Lung (tissue), 12 donors: ENCODE data around the gene MT4. TPM values are rescaled to one million over a fixed set of nuclear protein-coding genes. Genes with fewer than 3 reads are reported as not detected.
A peak's percentile ranks its signal among the peaks of the same experiment; 100 is the strongest.

Source experiments
- ATAC-seq: fragments of 200-7000 bp; cut with Tn5 transposase; one replicate; pipeline ENCODE4 v1.9.1; 2020; ENCODE audit warnings: moderate number of reproducible peaks; ENCODE audit not compliant: insufficient read depth, low FRiP score
- DNase-seq, 3 donors: peaks; one replicate each; pipeline ENCODE4 v3.0.0-alpha.2; 2013 to 2017
- H3K27ac ChIP-seq, 2 donors: one replicate each; pipeline ENCODE4 v1.5.1; 2013; ENCODE audit warnings: mild to moderate bottlenecking in 2 of 2, moderate library complexity in 2 of 2, control low read depth in 1 of 2, inconsistent platforms in 1 of 2, low read depth in 1 of 2, low read length in 1 of 2
- H3K27me3 ChIP-seq, 3 donors: one replicate each; pipeline ENCODE4 v1.5.1; 2013; ENCODE audit warnings: low read length in 2 of 3; ENCODE audit not compliant: control insufficient read depth in 3 of 3, insufficient read depth in 3 of 3
- H3K36me3 ChIP-seq, 4 donors: one replicate each; pipeline ENCODE4 v1.5.1; 2013; ENCODE audit warnings: low read length in 4 of 4, mild to moderate bottlenecking in 1 of 4, moderate library complexity in 1 of 4; ENCODE audit not compliant: control insufficient read depth in 4 of 4, insufficient read depth in 4 of 4
- H3K4me1 ChIP-seq, 5 donors: one replicate each; pipeline ENCODE4 v1.5.1; 2013; ENCODE audit warnings: low read length in 5 of 5, mild to moderate bottlenecking in 2 of 5, moderate library complexity in 1 of 5; ENCODE audit not compliant: control insufficient read depth in 5 of 5, insufficient read depth in 5 of 5
- H3K4me3 ChIP-seq: one replicate; pipeline ENCODE4 v1.5.1; 2013; ENCODE audit warnings: mild to moderate bottlenecking, control low read depth, moderate library complexity
- H3K9ac ChIP-seq, 2 donors: one replicate each; pipeline ENCODE4 v1.5.1; 2013; ENCODE audit warnings: low read length in 2 of 2, control low read depth in 1 of 2; ENCODE audit not compliant: insufficient read depth in 1 of 2
- H3K9me3 ChIP-seq, 4 donors: one replicate each; pipeline ENCODE4 v1.5.1; 2013; ENCODE audit warnings: low read length in 3 of 4, mild to moderate bottlenecking in 1 of 4, moderate library complexity in 1 of 4; ENCODE audit not compliant: control insufficient read depth in 4 of 4, insufficient read depth in 3 of 4
- WGBS, 2 donors: extraction: QIAGEN DNeasy Blood & Tissue Kit; methylation state at CpG; one replicate each; pipeline ENCODE4 v1.1.7; 2013; 5-methylcytosine and 5-hydroxymethylcytosine counted together
- polyA plus RNA-seq, 2 donors: library from polyadenylated mRNA; stranded (reverse); fragments of 200-250 nt; gene quantifications; one replicate each; pipeline ENCODE4 v1.2.1, GENCODE V29; 2013
- total RNA-seq, 2 donors: library from RNA; depleted of rRNA in 1 of 2; stranded (reverse); fragments of >200 nt in 1 of 2; gene quantifications; one replicate each; pipeline ENCODE4 v1.2.1, GENCODE V29; 2014 to 2021
- TF ChIP-seq, protein P1 (sequence below): IDR thresholded peaks from 2 replicates; pipeline ENCODE4 v1.5.1; 2012; ENCODE audit warnings: mild to moderate bottlenecking; ENCODE audit errors: control extremely low read depth, extremely low read depth
- donor health status: control.
- donor health status: control.
- donor health status: Bipolar disorder and iron deficiency.
- donor health status: healthy.
- donor health status: DM: yes; HTN: yes; CAD: no.

The MT4 gene
- total and polyA plus RNA-seq, 4 donors = not detected

DNA sequence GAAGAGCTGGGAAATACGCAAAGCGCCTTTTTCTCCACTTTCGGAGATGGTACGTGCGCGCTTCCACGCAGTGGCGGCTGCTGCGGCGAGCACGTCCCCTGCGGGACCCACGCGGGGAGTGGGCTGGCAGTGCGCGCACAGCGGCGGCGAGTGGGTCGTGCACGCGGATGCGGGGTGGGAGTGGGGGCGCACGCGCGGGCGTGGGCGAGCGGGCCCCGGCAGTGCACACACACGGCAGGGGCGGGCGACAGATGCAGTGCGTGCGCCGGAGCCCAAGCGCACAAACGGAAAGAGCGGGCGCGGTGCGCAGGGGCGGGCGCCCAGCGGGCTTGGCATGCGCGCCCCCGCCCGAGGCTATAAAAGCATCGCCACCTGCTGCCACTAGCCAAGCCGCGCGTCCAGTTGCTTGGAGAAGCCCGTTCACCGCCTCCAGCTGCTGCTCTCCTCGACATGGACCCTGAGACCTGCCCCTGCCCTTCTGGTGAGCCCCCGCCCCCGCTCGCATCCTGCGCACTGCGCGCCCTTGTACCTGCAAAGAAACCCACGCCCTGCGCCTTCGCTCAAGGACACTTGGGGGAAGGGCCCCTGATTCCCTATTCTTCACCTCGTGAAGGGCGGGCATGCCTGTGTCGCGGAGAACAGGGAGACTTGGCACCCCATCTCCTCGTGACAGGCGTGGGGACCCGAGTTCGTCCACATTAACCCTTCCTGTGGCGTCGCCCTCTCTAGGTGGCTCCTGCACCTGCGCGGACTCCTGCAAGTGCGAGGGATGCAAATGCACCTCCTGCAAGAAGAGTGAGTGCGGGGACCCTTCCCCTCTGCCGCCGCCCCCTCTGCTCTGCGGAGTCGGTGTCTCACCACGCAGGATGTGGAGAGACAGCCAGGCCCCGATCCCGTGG, 24.5 kb downstream of the MT4 start, which contains the start of gene MT3:
Gene MT3, plus strand, starts transcription at position 388 of the 899 bp plus-strand sequence. Its CDS starts 63 bp downstream, at position 451.
- ATAC-seq = no peak
- H3K4me3 ChIP-seq = no peak within 1 kb of the TSS
- H3K36me3 ChIP-seq = no peaks in the 10 kb centered on the region
- peaks cover 5 to 48% (median 29%) of the 10 kb centered on the region in 3 donors for H3K27me3 ChIP-seq
- WGBS, 2 donors = 5% methylated on average over 79 to 87 of the region's 87 CpGs
- H3K9ac ChIP-seq = no peak within 1 kb of the TSS
- no peaks in the 10 kb centered on the region for H3K9me3 ChIP-seq
- TF ChIP-seq, protein P1, sequence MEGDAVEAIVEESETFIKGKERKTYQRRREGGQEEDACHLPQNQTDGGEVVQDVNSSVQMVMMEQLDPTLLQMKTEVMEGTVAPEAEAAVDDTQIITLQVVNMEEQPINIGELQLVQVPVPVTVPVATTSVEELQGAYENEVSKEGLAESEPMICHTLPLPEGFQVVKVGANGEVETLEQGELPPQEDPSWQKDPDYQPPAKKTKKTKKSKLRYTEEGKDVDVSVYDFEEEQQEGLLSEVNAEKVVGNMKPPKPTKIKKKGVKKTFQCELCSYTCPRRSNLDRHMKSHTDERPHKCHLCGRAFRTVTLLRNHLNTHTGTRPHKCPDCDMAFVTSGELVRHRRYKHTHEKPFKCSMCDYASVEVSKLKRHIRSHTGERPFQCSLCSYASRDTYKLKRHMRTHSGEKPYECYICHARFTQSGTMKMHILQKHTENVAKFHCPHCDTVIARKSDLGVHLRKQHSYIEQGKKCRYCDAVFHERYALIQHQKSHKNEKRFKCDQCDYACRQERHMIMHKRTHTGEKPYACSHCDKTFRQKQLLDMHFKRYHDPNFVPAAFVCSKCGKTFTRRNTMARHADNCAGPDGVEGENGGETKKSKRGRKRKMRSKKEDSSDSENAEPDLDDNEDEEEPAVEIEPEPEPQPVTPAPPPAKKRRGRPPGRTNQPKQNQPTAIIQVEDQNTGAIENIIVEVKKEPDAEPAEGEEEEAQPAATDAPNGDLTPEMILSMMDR = no peak
- DNase-seq = peak in 1 of 3 donors; percentile 13
- H3K4me1 ChIP-seq = peaks cover 0 to 7% (median 0%) of the 10 kb centered on the region in 5 donors
- H3K27ac ChIP-seq = no peak within 1 kb of the TSS

DNA sequence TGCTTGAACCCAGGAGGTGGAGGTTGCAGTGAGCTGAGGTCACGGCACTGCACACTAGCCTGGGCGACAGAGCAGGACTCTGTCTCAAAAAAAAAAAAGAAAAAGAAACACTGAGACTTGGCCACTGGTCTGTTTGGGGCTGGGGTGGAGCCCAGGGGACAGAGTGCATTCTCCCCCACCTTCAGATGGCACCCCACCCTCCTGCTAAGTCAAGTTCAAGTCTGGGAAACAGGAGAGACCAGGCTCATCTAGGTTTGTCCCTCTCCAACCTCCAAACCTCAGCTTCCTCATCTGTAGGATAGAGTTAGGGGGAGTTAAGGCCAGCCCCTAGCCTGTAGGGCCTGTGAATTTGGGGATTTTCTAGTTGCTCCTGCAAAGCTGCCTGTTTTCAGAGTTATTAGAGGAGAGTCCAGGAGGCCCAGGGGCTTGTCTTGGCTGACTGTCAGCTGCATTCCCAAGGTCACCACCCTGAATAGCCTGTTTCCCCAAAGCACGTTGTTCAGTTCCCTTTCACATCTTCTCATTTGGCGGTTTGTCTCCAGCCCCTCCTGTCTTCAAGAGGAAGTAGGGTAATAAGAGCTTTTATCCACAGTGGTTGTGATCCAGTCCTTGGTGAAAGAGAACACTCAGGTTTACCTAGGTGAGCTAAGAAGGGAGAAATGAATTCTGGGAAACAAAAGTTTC, 26.6 kb downstream of the MT4 start:
- no peak overlapping the region for H3K27ac ChIP-seq
- 42 to 54% methylated on average over 4 of the region's 4 CpGs for WGBS, 2 donors

DNA sequence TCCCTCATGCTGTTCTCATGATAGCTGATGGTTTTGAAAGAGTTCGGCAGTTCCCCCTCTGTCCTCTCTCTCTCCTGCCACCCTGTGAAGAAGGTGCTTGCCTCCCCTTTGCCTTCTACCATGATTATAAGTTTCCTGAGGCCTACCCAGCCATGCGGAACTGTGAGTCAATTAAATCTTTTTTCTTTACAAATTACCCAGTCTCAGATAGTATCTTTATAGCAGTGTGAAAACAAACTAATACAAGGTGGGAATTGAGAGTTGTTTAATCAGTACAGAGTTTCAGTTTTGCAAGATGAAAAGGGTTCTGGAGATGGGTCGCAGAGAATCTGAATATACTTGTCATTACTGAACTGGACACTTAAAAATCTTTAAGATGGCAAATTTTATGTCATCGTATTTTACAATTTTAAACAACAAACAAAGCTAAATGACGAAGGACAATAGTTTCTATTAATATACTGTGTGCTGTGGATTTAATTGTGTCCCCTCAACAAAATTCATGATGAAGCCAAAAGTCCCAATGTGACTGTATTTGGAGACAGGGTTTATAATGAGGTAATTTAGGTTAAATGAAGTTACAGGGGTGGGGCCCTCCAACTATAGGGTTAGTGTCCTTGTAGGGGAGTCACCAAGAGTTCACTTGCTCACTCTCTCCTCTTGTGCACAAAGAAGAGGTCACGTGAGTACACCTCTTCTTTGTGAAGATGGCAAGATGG, 28.9 kb downstream of the MT4 start:
- 95 to 96% methylated on average over 6 of the region's 6 CpGs for WGBS, 2 donors
- Histone ChIP-seq H3K9ac (no peak overlapping the region), H3K4me3 (no peak overlapping the region), H3K4me1 (peaks cover 0 to 7% (median 0%) of the 10 kb centered on the region in 5 donors), H3K36me3 (no peaks in the 10 kb centered on the region), H3K9me3 (no peaks in the 10 kb centered on the region), H3K27me3 (peaks cover 5 to 23% (median 13%) of the 10 kb centered on the region in 3 donors), H3K27ac (no peak overlapping the region)
- no peak for ATAC-seq
- no peak for DNase-seq
- TF ChIP-seq, protein P1 = no peak

More for the DNA sequence above, 26.6 kb downstream of the MT4 start:
- Histone ChIP-seq H3K9ac (no peak overlapping the region), H3K9me3 (no peaks in the 10 kb centered on the region), H3K4me1 (peaks cover 0 to 7% (median 0%) of the 10 kb centered on the region in 5 donors), H3K4me3 (no peak overlapping the region), H3K36me3 (no peaks in the 10 kb centered on the region), H3K27me3 (peaks cover 5 to 41% (median 24%) of the 10 kb centered on the region in 3 donors)
- TF ChIP-seq, protein P1 = no peak
- ATAC-seq (no peak), DNase-seq (peak in 1 of 3 donors; percentile 32)
